ENCODE measurements around the gene CYB561A3.

CYB561A3 gene

DNA sequence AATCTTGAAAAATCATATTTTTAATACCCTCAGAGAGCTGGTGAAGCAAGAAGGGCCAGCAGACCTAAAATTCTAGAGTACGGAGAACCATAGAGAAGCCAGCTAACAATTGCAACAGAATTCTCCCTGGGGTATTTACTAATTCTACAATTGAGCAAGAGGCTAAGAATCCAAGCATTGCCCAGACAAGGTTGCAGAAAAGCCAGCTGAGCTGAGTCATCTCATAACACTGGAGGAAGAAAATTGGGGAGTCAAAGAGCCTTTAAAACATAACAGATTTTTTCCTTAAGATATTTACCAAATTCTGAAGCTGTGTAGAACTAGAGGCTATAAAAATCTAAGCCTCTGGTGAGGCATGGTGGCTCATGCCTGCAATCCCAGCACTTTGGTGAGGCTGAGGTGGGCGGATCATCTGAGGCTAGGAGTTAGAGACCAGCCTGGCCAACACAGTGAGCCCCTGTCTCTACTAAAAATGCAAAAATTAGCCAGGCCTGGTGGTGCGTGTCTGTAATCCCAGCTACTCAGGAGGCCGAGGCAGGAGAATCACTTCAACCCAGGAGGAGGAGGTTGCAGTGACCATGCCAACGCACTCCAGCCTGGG lies 17.1 kb upstream of the CYB561A3 start:
- no peak for DNase-seq (ENCODE audit: low spot score)
- in situ Hi-C loops (cut with MboI; ENCODE audit: low sequenced_read_pairs, unreplicated experiment) = no loop called here
- TF ChIP-seq CTCF (IDR thresholded peaks at IDR 0.05; ENCODE audit: borderline replicate concordance, control extremely low read depth, extremely low read depth, insufficient read depth, missing control alignments) = no peak

- TF ChIP-seq CTCF (IDR thresholded peaks at IDR 0.05; ENCODE audit: borderline replicate concordance, control extremely low read depth, extremely low read depth, insufficient read depth, missing control alignments) = no peak
- no peak for DNase-seq (ENCODE audit: low spot score)
- in situ Hi-C loops (cut with MboI; ENCODE audit: low sequenced_read_pairs, unreplicated experiment) = no loop called here
Observed at GRCh38 chr11:61377461-61378160, 15.9 kb upstream of the CYB561A3 start.

- no peak for DNase-seq (ENCODE audit: low spot score)
- no peak for TF ChIP-seq CTCF (IDR thresholded peaks at IDR 0.05; ENCODE audit: borderline replicate concordance, control extremely low read depth, extremely low read depth, insufficient read depth, missing control alignments)
- in situ Hi-C loops (cut with MboI; ENCODE audit: low sequenced_read_pairs, unreplicated experiment) = no loop called here
Observed at GRCh38 chr11:61375761-61376108, 14.1 kb upstream of the CYB561A3 start.

DNA sequence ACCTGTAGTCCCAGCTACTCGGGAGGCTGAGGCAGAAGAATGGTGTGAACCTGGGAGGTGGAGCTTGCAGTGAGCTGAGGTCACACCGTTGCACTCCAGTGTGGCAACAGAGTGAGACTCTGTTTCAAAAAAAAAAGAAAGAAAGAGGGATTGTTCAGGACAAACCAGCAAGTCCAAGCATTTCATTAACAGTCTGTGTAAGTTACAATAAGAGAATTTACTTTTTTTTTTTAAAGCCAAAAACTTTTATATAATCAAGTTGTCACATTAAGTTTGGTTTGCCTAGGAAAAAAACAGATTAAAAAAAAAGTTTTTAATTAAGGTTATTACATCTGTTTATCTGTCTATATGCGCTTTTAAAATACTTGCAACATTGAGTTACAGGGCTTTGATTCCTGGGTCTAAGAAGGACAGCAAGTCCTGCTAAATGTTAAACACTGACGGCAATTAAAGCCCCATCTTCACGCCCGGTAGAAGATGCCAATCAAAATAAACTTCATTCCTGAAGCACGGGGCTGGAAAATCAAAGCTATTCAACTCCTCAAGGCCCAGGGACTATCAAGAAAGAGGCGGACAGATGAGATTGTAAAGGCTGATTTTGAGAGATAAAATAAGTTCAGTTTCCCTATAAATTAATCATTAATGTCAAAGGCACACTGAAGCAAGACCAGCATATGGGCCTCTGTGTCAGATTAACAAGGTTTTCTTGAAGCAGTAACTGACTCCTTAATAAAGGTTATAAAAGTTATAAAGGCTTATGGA lies 11.2 kb upstream of the CYB561A3 start:
- in situ Hi-C loops (cut with MboI; ENCODE audit: low sequenced_read_pairs, unreplicated experiment) = no loop called here
- DNase-seq (ENCODE audit: low spot score) = no peak
- no peak for TF ChIP-seq CTCF (IDR thresholded peaks at IDR 0.05; ENCODE audit: borderline replicate concordance, control extremely low read depth, extremely low read depth, insufficient read depth, missing control alignments)

GRCh38 chr11:61370349-61371005 lies 8.8 kb upstream of the CYB561A3 start:
- in situ Hi-C loops (cut with MboI; ENCODE audit: low sequenced_read_pairs, unreplicated experiment) = no loop called here
- no peak for DNase-seq (ENCODE audit: low spot score)
- no peak for TF ChIP-seq CTCF (IDR thresholded peaks at IDR 0.05; ENCODE audit: borderline replicate concordance, control extremely low read depth, extremely low read depth, insufficient read depth, missing control alignments)

All from GM13976 (cell line).